HG02852 (cell line): ENCODE measurements around the gene NRG3.

Source experiments
- ATAC-seq: cut with Tn5 transposase; IDR thresholded peaks from one replicate; pipeline ENCODE4 v1.9.1; 2021; ENCODE audit warnings: mild to moderate bottlenecking, moderate library complexity; ENCODE audit not compliant: unreplicated experiment

NRG3 gene

GRCh38 chr10:82554381-82554780 is 679.4 kb downstream of the NRG3 start:
- no peak for ATAC-seq

- ATAC-seq = no peak
These were observed 683.1 kb downstream of the NRG3 start for GRCh38 chr10:82558014-82558607.

GRCh38 chr10:82564353-82565196 is 689.6 kb downstream of the NRG3 start:
- ATAC-seq = no peak

- ATAC-seq = no peak
These were observed 690.2 kb downstream of the NRG3 start for GRCh38 chr10:82565197-82565575.

GRCh38 chr10:82572744-82573143 is 697.8 kb downstream of the NRG3 start:
- ATAC-seq = no peak

- no peak for ATAC-seq
These were observed 699.1 kb downstream of the NRG3 start for GRCh38 chr10:82574081-82574480.

- ATAC-seq = no peak
These were observed 700.3 kb downstream of the NRG3 start for GRCh38 chr10:82575318-82575717.

- ATAC-seq = no peak
These were observed 701.1 kb downstream of the NRG3 start for GRCh38 chr10:82576093-82576492.

GRCh38 chr10:82581940-82582339 is 706.9 kb downstream of the NRG3 start:
- ATAC-seq = no peak

- ATAC-seq = no peak
These were observed 716.4 kb downstream of the NRG3 start for GRCh38 chr10:82591421-82591820.

- ATAC-seq = no peak
These were observed 722.8 kb downstream of the NRG3 start for GRCh38 chr10:82597840-82598239.

GRCh38 chr10:82609845-82610244 is 734.9 kb downstream of the NRG3 start:
- ATAC-seq = no peak

- ATAC-seq = no peak
These were observed 743.0 kb downstream of the NRG3 start for GRCh38 chr10:82618007-82618406.

- no peak for ATAC-seq
These were observed 746.7 kb downstream of the NRG3 start for GRCh38 chr10:82621680-82622079.

- no peak for ATAC-seq
These were observed 747.5 kb downstream of the NRG3 start for GRCh38 chr10:82622479-82622878.

- no peak for ATAC-seq
These were observed 750.7 kb downstream of the NRG3 start for GRCh38 chr10:82625512-82626189.

GRCh38 chr10:82628373-82628772 is 753.4 kb downstream of the NRG3 start:
- no peak for ATAC-seq

GRCh38 chr10:82643076-82643475 is 768.1 kb downstream of the NRG3 start:
- ATAC-seq = no peak

- no peak for ATAC-seq
These were observed 768.6 kb downstream of the NRG3 start for GRCh38 chr10:82643601-82644000.

GRCh38 chr10:82645221-82645620 is 770.2 kb downstream of the NRG3 start:
- no peak for ATAC-seq

- no peak for ATAC-seq
These were observed 778.5 kb downstream of the NRG3 start for GRCh38 chr10:82653244-82654155.
